H9 (cell line): ENCODE data around the gene RIPK4. TPM values are rescaled to one million over a fixed set of nuclear protein-coding genes. Genes with fewer than 3 reads are reported as not detected.

Source experiments
- DNase-seq: peaks from one replicate; pipeline ENCODE4 v3.0.0-alpha.2; 2017
- H2AFZ ChIP-seq: one replicate; pipeline ENCODE4 v1.6.1; 2013; ENCODE audit warnings: mild to moderate bottlenecking, low read length, control low read depth, moderate library complexity
- H2AK5ac ChIP-seq: 2 replicates; pipeline ENCODE4 v1.6.1; 2013; ENCODE audit warnings: low read length, control low read depth, mixed read lengths; ENCODE audit not compliant: insufficient read length
- H2BK120ac ChIP-seq: one replicate; pipeline ENCODE4 v1.6.1; 2013; ENCODE audit warnings: low read depth, mild to moderate bottlenecking, low read length, control low read depth, inconsistent platforms; ENCODE audit not compliant: poor library complexity, severe bottlenecking
- H2BK12ac ChIP-seq: 2 replicates; pipeline ENCODE4 v1.6.1; 2013; ENCODE audit warnings: low read length, control low read depth, mixed read lengths, low read depth; ENCODE audit not compliant: insufficient read length
- H2BK15ac ChIP-seq: 2 replicates; pipeline ENCODE4 v1.6.1; 2013; ENCODE audit warnings: low read depth, low read length, control low read depth
- H2BK20ac ChIP-seq: one replicate; pipeline ENCODE4 v1.6.1; 2013; ENCODE audit warnings: low read depth, mild to moderate bottlenecking, low read length, control low read depth, inconsistent platforms; ENCODE audit not compliant: poor library complexity, severe bottlenecking
- H2BK5ac ChIP-seq: 2 replicates; pipeline ENCODE4 v1.6.1; 2013; ENCODE audit warnings: low read length, control low read depth, mixed read lengths; ENCODE audit not compliant: insufficient read length
- H3K14ac ChIP-seq: 2 replicates; pipeline ENCODE4 v1.6.1; 2013; ENCODE audit warnings: low read length, control low read depth; ENCODE audit not compliant: insufficient read depth
- H3K18ac ChIP-seq: 2 replicates; pipeline ENCODE4 v1.6.1; 2013; ENCODE audit warnings: low read depth, mild to moderate bottlenecking, mixed read lengths, low read length, control low read depth; ENCODE audit not compliant: insufficient read length
- H3K23ac ChIP-seq: 2 replicates; pipeline ENCODE4 v1.6.1; 2013; ENCODE audit warnings: low read length, control low read depth, mixed read lengths, low read depth; ENCODE audit not compliant: insufficient read length
- H3K23me2 ChIP-seq: 2 replicates; pipeline ENCODE4 v1.6.1; 2013; ENCODE audit warnings: low read depth, mild to moderate bottlenecking, mixed read lengths, low read length, control low read depth; ENCODE audit not compliant: insufficient read length, poor library complexity, severe bottlenecking
- H3K27ac ChIP-seq: 2 replicates; pipeline ENCODE4 v1.5.1; 2013; ENCODE audit warnings: low read length, control low read depth, mixed read lengths, low read depth; ENCODE audit not compliant: insufficient read length
- H3K27me3 ChIP-seq: 2 replicates; pipeline ENCODE4 v1.6.1; 2013; ENCODE audit warnings: low read length, control low read depth, inconsistent platforms; ENCODE audit not compliant: insufficient read depth
- H3K4ac ChIP-seq: 2 replicates; pipeline ENCODE4 v1.6.1; 2013; ENCODE audit warnings: low read depth, mild to moderate bottlenecking, control low read depth, inconsistent platforms, low read length, moderate library complexity
- H3K4me1 ChIP-seq: 2 replicates; pipeline ENCODE4 v1.6.1; 2013; ENCODE audit warnings: low read length, control low read depth, inconsistent platforms; ENCODE audit not compliant: insufficient read depth
- H3K4me2 ChIP-seq: 2 replicates; pipeline ENCODE4 v1.6.1; 2013; ENCODE audit warnings: low read length, control low read depth, mixed read lengths; ENCODE audit not compliant: insufficient read length, insufficient read depth
- H3K56ac ChIP-seq: 2 replicates; pipeline ENCODE4 v1.6.1; 2013; ENCODE audit warnings: low read depth, mild to moderate bottlenecking, mixed read lengths, low read length, control low read depth; ENCODE audit not compliant: insufficient read length
- H3K79me1 ChIP-seq: 2 replicates; pipeline ENCODE4 v1.6.1; 2013; ENCODE audit warnings: low read depth, mild to moderate bottlenecking, moderate library complexity, low read length, control low read depth, inconsistent platforms; ENCODE audit not compliant: insufficient read depth, poor library complexity, severe bottlenecking
- H3K79me2 ChIP-seq: 2 replicates; pipeline ENCODE4 v1.6.1; 2013; ENCODE audit warnings: low read length, control low read depth, inconsistent platforms; ENCODE audit not compliant: insufficient read depth
- H3K9ac ChIP-seq: 2 replicates; pipeline ENCODE4 v1.6.1; 2013; ENCODE audit warnings: low read length, control low read depth, mixed read lengths; ENCODE audit not compliant: insufficient read length; ENCODE audit errors: extremely low read depth
- H3K9me3 ChIP-seq: one replicate; pipeline ENCODE4 v1.6.1; 2013; ENCODE audit warnings: low read depth, low read length, inconsistent platforms; ENCODE audit not compliant: control insufficient read depth
- H3T11ph ChIP-seq: one replicate; pipeline ENCODE4 v1.6.1; 2013; ENCODE audit warnings: mild to moderate bottlenecking, low read length, control low read depth, inconsistent platforms
- H4K20me1 ChIP-seq: one replicate; pipeline ENCODE4 v1.6.1; 2013; ENCODE audit not compliant: control insufficient read depth, insufficient read length, insufficient read depth
- H4K5ac ChIP-seq: 2 replicates; pipeline ENCODE4 v1.6.1; 2013; ENCODE audit warnings: low read depth, mild to moderate bottlenecking, mixed read lengths, low read length, control low read depth; ENCODE audit not compliant: insufficient read length
- H4K8ac ChIP-seq: replicated peaks from 2 replicates; pipeline ENCODE4 v1.6.1; 2013; ENCODE audit warnings: low read length, control low read depth, mixed read lengths, low read depth; ENCODE audit not compliant: insufficient read length
- H4K91ac ChIP-seq: 2 replicates; pipeline ENCODE4 v1.6.1; 2013; ENCODE audit warnings: low read depth, mild to moderate bottlenecking, moderate library complexity, mixed read lengths, low read length, control low read depth; ENCODE audit not compliant: insufficient read length
- H3K27ac Mint-ChIP-seq, 3 experiments: 2 replicates in 2 of 3; 3 replicates in 1 of 3; pipeline ENCODE4 v1.8.0; 2020 to 2021; ENCODE audit warnings: mixed read lengths in 3 of 3, mild to moderate bottlenecking in 1 of 3, moderate library complexity in 1 of 3
- H3K27me3 Mint-ChIP-seq: 2 replicates; pipeline ENCODE4 v1.8.0; 2021; ENCODE audit warnings: low read depth, mild to moderate bottlenecking, moderate library complexity, mixed read lengths
- H3K36me3 Mint-ChIP-seq, 3 experiments: 2 replicates in 2 of 3; 3 replicates in 1 of 3; pipeline ENCODE4 v1.8.0; 2020 to 2021; ENCODE audit warnings: low read depth in 3 of 3, mixed read lengths in 3 of 3; ENCODE audit not compliant: insufficient read depth in 1 of 3
- H3K4me1 Mint-ChIP-seq, 2 experiments: 2 replicates each; pipeline ENCODE4 v1.8.0; 2020; ENCODE audit warnings: mixed read lengths in 2 of 2
- H3K4me3 Mint-ChIP-seq, 2 experiments: 2 replicates in 1 of 2; 3 replicates in 1 of 2; pipeline ENCODE4 v1.8.0; 2020 to 2021; ENCODE audit warnings: mild to moderate bottlenecking in 2 of 2, mixed read lengths in 2 of 2, moderate library complexity in 1 of 2
- H3K9me3 Mint-ChIP-seq, 2 experiments: 2 replicates in 1 of 2; 3 replicates in 1 of 2; pipeline ENCODE4 v1.8.0; 2020; ENCODE audit warnings: mild to moderate bottlenecking in 2 of 2, mixed read lengths in 2 of 2, moderate library complexity in 1 of 2
- WGBS: extraction: QIAGEN DNeasy Blood & Tissue Kit; methylation state at CpG from one replicate; pipeline ENCODE4 v1.1.7; 2013; ENCODE audit warnings: missing lambda C conversion rate, low lambda C conversion rate, mixed read lengths; ENCODE audit not compliant: insufficient read length; ENCODE audit errors: extremely low coverage; 5-methylcytosine and 5-hydroxymethylcytosine counted together
- total RNA-seq: library from RNA; stranded (reverse); gene quantifications from 2 replicates; pipeline ENCODE4 v1.2.1, GENCODE V29; 2021
- TF ChIP-seq, protein P1 (sequence below): fragments of 200-600 bp; sonication (generic); conservative IDR thresholded peaks from 3 replicates; pipeline ENCODE4 v1.8.0; 2021; ENCODE audit warnings: antibody characterized with exemption, mild to moderate bottlenecking

Gene RIPK4
- total RNA-seq, 1 experiment from 2014 or later = 2.9 TPM

DNA sequence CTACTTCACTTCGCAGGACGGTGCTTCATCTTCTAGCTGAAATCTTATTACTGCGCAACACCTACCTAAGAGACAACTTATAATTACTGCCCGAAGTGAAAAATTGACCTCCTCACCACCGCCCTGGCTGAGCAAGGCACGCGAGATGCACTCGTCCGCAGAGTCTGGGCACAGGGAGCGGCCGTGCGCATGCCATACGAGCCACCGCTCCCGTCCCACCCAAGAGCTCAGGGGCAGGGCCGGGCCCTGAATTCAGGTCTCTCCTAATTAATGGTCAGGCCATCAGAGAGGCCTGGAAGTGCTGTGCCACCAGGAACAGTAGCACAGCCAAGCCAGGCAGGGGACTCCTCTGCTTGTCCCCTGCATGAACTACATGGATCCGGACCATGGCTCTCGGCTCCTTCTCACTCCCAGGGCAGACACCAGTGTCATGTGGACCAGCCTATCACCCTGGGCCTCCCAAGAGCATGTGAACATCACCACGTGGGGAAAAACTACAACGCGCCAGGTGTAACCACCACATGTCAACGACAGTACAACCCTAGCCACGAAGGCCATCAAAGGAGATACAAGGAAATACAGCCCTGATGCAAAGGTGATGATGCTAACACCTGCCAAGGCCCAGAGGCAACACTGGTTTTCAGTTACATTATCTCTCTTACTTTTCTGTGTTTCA is 11.5 kb downstream of the RIPK4 start:
- H3K79me2 ChIP-seq = no peaks in the 10 kb centered on the region
- H2BK15ac ChIP-seq = no peak overlapping the region
- Mint-ChIP-seq H3K27me3 (peaks cover 13% of the 10 kb centered on the region), H3K9me3 (no peaks in the 10 kb centered on the region; a peak in 2 of 5 replicates), H3K27ac (no peak overlapping the region), H3K36me3 (peaks cover 0 to 4% (median 2%) of the 10 kb centered on the region in 3 experiments; a peak in 4 of 7 replicates), H3K4me1 (peaks cover 58 to 61% of the 10 kb centered on the region in 2 experiments), H3K4me3 (peak overlapping the region in 1 of 2 experiments; percentile 46; a peak in 1 of 5 replicates)
- H4K20me1 ChIP-seq = no peaks in the 10 kb centered on the region
- H3K4me1 ChIP-seq = peaks cover 15% of the 10 kb centered on the region; the same call in 1 of the 2 replicates
- no CpG with 5 or more reads among the region's 23 CpGs for WGBS
- H3K27ac ChIP-seq = no peak overlapping the region
- no peak overlapping the region for H4K8ac ChIP-seq
- H4K91ac ChIP-seq = no peak overlapping the region
- TF ChIP-seq, protein P1, sequence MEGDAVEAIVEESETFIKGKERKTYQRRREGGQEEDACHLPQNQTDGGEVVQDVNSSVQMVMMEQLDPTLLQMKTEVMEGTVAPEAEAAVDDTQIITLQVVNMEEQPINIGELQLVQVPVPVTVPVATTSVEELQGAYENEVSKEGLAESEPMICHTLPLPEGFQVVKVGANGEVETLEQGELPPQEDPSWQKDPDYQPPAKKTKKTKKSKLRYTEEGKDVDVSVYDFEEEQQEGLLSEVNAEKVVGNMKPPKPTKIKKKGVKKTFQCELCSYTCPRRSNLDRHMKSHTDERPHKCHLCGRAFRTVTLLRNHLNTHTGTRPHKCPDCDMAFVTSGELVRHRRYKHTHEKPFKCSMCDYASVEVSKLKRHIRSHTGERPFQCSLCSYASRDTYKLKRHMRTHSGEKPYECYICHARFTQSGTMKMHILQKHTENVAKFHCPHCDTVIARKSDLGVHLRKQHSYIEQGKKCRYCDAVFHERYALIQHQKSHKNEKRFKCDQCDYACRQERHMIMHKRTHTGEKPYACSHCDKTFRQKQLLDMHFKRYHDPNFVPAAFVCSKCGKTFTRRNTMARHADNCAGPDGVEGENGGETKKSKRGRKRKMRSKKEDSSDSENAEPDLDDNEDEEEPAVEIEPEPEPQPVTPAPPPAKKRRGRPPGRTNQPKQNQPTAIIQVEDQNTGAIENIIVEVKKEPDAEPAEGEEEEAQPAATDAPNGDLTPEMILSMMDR = no peak
- H2BK12ac ChIP-seq = no peak overlapping the region
- no peak overlapping the region for H3K9ac ChIP-seq
- H3K56ac ChIP-seq = no peak overlapping the region
- DNase-seq = no peak
- H3K9me3 ChIP-seq = no peaks in the 10 kb centered on the region
- H3T11ph ChIP-seq = no peak overlapping the region
- no peaks in the 10 kb centered on the region for H3K23me2 ChIP-seq
- H3K23ac ChIP-seq = no peak overlapping the region
- H2BK120ac ChIP-seq = no peak overlapping the region
- no peak overlapping the region for H2AK5ac ChIP-seq
- H4K5ac ChIP-seq = no peak overlapping the region
- H3K79me1 ChIP-seq = no peaks in the 10 kb centered on the region
- no peaks in the 10 kb centered on the region; the same call in 1 of the 2 replicates for H3K27me3 ChIP-seq
- H3K18ac ChIP-seq = no peak overlapping the region
- no peak overlapping the region for H3K4ac ChIP-seq
- H2AFZ ChIP-seq = no peak overlapping the region
- no peak overlapping the region for H3K14ac ChIP-seq
- no peak overlapping the region for H2BK20ac ChIP-seq
- no peak overlapping the region for H3K4me2 ChIP-seq
- H2BK5ac ChIP-seq = no peak overlapping the region
